Activated gamma-delta T cell (primary cell): ENCODE results near the gene USP20.
A peak's percentile ranks its signal among the peaks of the same experiment; 100 is the strongest.
"Not testable (repeated sequence)": the region's sequence is repeated elsewhere in the genome, so short reads cannot be mapped to it uniquely, and the experiment has no call there.

Experiments used
- DNase-seq: peaks from one replicate; lab custom pipeline; 2025; lab: John Stamatoyannopoulos, UW
- total RNA-seq, 2 donors: gene quantifications; one replicate each; lab custom pipeline; 2026; lab: John Stamatoyannopoulos, UW

The USP20 gene
- total RNA-seq, result 181 to 191 reads per million in 2 donors

DNA sequence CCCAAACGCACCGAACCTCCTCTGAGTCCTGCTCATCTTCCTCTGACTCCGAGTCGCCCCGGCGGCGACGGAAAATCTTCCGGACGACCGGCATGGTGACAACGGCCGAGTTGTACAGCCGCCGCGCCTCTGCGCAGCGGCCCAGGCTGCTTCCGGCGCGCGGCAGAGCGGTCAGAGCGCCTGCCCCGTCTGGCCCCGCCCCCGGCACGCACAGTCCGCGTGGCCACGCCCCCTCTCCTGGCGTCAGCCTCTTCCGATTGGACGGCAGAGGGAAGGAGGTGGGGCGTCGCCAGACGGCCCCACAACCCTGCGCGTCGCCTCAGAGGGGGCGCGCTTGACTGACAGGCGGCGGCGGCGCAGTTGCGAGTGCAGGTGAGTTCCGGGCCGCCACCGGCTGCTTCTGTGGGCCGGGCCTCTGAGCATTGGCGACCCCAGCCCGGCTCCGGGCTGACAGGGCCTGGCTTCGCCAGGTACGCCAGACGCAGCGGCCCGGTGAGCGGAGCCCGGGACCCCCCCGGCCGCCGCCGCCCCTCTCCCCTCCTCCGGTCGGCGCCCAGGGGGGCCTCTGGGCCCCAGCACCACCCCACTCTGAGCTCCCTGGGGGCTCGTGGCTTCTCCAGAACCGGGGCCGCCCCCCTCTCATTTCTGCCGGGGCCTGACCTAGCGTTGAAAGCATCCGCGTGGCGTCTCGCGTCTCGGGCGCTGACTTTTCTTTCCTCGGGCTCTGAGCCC is at the start of gene USP20, which contains the start of gene C9orf78:
Gene USP20 (plus strand): TSS at position 331 of the 732 bp plus-strand sequence. CDS start 17,098 bp downstream, outside the sequence.
Gene C9orf78 (minus strand): TSS at position 148 of the 732 bp plus-strand sequence. CDS start 54 bp downstream, at position 94.
- DNase-seq, result peak; percentile 95

DNA sequence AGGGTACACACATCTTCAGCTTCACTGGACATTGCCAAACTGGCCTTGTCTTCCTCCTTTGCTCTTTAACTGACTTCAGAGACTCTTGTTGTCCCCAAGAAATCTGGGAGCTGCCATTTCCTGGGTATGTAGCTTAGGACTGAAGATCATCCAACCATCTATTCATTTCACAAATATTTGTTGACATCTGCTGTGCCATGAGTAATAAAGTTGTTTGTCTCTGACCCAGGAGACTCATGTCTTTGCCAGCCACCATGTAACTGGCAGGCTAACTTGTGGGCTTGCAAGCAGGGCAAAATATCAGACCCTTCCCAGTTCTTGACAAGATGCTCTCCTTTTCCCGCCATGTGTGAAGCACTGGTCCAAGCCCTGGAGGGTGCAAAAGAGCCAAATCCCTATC is 49.4 kb upstream of the USP20 start:
- DNase-seq, result no peak

- no peak for DNase-seq
These were observed 48.8 kb upstream of the USP20 start for GRCh38 chr9:129786481-129786880.

- DNase-seq, result no peak
These were observed 40.7 kb upstream of the USP20 start for GRCh38 chr9:129794549-129794948.

DNA sequence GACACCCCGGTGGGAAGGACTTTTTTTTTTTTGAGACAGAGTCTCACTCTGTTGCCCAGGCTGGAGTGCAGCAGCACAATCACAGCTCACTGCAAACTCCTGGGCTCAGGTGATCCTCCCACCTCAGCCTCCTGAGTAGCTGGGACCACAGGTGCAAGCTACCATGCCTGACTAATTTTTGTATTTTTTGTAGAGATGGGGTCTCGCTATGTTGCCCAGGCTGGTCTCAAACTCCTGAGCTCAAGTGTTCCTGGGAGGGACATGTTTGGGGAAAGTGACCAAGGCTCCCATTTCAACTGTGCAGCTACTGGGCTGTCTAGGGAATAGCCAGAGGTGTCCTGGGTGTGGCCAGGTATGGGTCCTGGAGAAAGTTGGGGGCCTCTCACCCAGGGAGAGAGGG is 39.2 kb upstream of the USP20 start:
- not testable (repeated sequence) for DNase-seq

DNA sequence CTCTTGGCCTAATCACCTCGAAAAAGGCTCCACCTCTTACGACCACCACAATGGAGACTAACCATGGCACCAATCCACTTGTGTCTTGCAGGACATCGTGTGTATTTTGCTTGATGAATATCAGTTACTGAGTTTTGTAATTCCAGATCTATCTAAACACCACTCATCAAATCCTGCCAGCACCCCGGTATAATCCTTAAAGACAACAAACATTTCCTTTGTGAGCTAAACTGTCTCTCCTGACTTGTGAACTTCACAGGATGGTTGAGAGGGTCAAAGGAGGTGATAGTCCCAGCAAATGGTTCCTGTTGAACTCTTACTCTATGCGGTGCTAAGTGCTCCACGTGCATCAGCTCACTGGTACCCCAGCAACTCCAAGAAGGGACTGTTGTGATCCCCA is 36.3 kb upstream of the USP20 start:
- DNase-seq, result no peak

DNA sequence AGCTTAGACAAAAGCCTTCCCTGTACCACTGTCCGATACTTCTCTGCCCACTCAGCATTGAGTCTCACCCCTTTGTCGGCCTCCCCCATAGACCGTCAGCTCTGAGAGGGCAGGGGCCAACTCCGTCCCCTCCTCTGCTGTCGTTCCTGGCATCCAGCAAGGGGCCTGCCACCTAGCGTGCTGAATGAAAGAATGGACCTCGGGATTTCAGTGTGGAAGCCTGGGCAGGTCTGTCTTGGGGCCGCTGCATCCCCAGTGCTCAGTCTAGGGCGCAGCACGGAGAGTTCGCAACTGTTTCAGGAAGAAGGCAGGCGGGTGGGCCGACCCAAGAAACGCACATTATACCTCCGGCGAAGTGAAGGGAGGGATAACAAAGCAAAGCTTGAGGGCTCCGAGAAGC is 33.8 kb upstream of the USP20 start:
- DNase-seq, result no peak

GRCh38 chr9:129802833-129803675 is 32.2 kb upstream of the USP20 start, which contains the start of gene TOR1B:
Gene TOR1B (plus strand): TSS chr9:129803184. CDS start chr9:129803213, 29 bp downstream.
- peak; percentile 87 for DNase-seq

GRCh38 chr9:129803676-129804060 is 31.6 kb upstream of the USP20 start:
- no peak for DNase-seq

DNA sequence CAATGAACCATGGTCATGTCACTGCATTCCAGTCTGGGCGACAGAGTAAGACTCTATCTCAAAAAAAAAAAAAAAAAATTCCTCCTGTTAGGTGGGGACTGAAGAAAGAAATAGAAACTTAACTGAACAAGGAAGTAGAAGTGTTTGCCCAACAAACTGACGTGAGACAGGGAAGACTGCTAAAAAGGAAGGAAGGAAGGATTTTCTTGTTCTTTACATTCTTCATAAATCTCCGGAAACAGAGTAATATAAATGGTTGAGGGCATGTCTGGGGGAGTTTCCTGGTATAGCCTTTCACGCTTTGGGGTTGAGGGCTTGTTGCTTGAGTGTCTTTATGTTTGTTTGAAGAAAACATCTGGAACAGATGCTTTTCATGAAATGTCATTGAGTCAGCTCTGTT is 29.2 kb upstream of the USP20 start:
- DNase-seq, result no peak

GRCh38 chr9:129809346-129809745 is 25.9 kb upstream of the USP20 start:
- no peak for DNase-seq

DNA sequence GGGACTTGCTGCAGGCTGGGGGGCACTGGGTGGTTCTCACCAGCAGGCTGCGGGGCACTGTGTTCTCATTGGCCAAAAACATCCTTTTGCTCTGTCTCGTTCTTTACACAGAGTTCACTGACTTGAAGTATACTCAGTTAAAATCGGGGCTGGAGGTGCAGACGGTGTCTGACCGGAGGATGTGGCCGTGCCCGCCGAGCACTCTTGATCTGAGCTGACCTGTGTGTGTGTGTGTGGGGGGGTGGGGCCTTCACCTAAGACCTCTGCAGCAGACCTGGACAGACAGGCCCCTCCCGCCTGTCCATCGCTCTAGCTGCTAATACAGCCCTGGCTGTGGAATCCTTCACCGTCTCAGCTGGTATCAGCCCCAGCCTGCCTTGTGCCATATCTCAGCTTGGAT is 25.1 kb upstream of the USP20 start:
- DNase-seq, result no peak

DNA sequence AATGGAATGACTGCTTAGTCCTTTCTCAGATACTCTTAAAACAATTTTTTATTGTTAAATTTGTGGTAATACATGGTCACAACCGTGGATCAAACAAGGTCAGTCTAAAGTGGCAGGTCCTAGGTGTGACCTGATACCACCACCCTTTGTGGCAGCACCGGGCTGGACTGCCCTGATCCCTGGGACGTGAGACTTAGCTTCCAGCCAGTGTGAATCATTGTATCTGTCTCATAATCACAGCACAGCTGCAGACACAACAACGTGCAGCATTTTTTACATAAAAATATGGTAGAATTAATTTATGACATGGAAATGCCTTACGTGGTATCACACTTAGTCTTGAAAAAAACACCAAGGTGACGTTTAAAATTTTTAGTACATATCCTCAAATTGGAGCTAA is 24.5 kb upstream of the USP20 start:
- DNase-seq, result no peak

GRCh38 chr9:129811967-129812363 is 23.3 kb upstream of the USP20 start:
- DNase-seq, result no peak

DNA sequence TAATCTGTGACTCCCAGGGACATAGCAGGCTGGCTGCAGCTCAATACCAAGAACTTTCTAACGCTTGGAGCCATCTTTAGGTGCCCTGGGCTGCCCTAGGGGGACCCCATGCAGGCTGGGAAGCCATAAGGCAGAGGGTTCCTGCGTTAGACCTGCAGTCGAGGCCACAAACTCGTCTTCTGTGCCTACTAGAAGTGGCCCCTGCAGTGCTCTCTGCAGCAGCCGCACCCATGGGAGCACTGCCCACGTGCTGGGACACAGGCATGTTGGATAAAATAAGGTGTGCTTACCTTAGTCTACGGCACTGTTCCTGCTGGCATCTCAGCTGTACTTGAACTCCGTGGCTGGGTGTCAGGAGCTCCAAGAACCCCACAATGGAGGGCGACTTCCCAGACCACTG is 22.9 kb upstream of the USP20 start:
- DNase-seq, result no peak

DNA sequence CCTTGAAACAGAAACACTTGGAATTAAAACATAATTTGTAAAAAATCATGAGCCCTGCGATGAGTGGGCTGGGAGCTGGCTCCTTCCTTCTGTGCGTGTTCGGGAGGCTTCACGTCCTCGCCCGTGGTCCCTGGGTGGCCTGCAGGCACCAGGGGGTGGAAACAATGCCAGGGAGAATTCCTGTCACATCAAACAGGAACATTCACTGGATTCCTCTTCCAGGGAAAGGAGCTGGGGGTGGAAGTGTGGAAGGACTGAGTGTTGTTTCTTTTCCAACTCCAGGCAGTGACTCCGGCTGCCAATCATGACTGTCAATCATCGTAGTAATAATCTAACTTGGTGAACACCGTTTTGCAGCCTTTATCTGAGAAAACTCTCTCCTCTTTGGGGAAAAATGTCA is 21.6 kb upstream of the USP20 start:
- no peak for DNase-seq

DNA sequence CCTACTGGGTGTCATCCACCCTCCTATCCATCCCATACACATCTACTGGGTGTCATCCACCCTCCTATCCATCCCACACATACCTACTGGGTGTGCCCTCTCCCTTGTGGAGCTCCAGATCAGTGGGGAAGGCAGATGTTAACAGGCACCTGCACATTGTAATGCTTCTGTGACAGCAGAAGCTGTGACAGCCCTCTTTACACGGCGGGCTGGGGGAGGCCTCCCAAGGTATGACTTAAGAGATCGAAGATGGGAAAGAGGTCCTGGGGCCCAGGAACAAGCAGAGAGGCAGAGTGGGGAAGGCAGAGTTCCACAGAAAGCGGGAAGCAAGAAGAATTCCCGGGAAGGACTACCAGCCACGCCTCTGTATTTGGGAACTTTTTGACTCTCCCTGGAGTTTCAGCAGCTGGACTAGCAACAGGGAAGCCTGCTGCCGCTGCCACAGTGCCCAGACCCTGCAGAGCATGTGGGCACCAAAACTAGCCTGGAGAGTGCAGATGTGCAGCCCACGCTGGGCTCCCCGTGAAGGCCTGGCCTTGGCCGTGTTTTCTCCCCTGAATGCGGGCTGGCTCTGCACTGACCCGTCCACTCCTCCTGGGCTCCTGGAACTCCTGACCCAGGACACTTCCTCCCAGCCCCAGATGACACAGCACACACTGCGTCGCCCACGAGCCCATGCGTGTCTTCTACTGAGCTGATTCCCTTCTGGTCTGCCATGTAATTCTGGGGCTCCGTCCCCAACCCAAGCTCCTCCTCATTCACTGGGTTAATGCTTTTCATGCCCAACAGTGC is 20.6 kb upstream of the USP20 start:
- DNase-seq, result no peak

DNA sequence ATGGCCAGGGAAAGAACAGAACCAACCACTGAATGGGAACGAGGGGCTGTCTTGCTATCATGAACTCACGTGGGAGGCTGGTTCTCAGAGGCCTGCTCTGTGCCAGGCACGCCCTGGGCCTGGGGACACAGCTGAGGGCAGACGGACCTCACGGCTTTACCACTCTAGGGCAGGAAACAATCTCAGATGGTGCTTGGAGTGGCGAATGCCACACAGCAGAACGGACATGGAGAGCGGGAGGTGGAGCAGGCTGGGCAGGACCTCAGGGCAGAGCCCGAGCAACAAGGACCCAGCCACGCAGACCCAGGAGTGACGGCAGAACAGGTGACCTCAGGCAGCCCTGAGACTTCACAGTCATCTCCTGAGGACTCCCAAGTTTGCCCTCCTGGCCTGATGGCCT is 20.0 kb upstream of the USP20 start:
- DNase-seq, result no peak

DNA sequence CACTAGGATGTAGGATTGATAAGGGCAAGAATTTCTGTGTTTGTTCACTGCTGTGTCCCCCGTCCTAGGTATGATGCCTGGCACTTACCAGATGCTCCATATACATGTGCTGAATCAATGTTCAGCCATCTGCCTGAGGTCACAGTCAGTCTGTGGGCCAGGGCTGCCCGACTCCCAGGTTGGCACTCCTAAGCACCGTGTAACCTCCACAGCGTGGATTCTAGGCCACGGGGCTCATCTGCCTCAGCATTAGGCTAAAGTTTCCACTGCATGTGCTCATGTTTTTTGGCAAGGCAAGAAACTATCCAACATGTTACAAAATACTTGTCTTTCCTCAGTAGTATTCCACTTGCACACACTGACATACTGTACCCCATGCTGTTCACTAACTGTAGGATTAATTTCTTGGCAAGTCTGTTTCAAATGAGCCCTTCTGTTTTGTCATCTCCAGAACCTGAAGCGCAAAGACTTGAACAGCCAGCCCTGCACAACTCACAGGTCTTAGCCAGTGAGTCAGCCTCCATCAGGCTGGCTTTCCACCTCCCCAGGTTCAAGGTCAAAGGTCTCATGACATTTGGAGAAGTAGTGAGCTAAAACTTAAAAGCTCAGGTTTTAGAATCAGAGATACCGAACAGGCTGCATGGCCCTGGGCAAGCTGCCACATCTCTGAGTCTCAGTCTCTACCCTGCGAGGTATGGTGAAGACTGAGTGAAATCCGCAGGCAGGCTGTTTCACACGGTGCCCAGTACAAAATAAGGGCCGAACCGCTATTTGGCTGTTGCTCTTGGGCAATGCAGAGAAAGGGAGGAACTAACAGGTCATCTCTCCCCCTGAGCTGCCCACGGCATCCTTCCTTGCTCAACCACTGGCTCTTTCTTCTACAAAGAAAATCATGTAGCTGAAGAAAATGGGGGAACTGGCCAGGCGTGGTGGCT is 18.5 kb upstream of the USP20 start:
- no peak for DNase-seq

DNA sequence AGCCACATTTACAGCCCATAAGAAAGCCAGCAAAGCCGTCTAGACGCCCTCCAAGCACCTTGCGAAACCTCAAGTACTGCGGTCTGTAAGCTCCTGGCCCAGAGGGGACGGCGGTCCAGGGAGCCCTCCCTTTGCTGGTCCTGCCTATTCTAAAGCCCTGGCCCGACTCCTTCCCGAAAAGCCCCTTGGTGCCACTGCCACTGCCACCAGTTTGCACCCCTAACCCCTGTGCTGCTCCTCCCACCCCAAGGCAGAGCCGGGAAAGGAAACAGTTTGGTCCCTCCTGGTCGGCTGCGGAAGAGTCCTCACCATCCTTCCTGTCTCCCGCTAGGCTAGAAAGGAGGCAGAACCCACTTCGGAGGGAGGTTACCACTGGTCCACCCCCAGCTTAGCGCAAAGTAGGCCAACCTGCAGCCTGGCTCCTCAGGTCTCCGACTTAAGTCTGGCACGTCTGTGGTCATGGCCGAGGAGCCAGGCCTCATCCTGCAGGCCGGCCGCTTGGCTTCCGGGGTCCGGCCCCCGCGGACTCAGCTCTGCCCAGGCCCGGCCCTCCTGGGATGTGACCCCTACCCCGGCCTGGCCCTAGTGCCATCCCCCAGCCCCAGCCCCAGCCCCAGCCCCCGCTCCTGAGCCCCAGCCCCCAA is 12.2 kb upstream of the USP20 start:
- no peak for DNase-seq

- no peak for DNase-seq
These were observed 11.7 kb upstream of the USP20 start for GRCh38 chr9:129823542-129823934.
